Lung (tissue), 12 donors: ENCODE results near the gene DUSP22. TPM values are rescaled to one million over a fixed set of nuclear protein-coding genes. Genes with fewer than 3 reads are reported as not detected.

ENCODE experiments used
- ATAC-seq: fragments of 200-7000 bp; cut with Tn5 transposase; one replicate; pipeline ENCODE4 v1.9.1; 2020; ENCODE audit warnings: moderate number of reproducible peaks; ENCODE audit not compliant: insufficient read depth, low FRiP score
- DNase-seq, 3 donors: peaks; one replicate each; pipeline ENCODE4 v3.0.0-alpha.2; 2013 to 2017
- H3K27ac ChIP-seq, 2 donors: one replicate each; pipeline ENCODE4 v1.5.1; 2013; ENCODE audit warnings: mild to moderate bottlenecking in 2 of 2, moderate library complexity in 2 of 2, control low read depth in 1 of 2, inconsistent platforms in 1 of 2, low read depth in 1 of 2, low read length in 1 of 2
- H3K27me3 ChIP-seq, 3 donors: one replicate each; pipeline ENCODE4 v1.5.1; 2013; ENCODE audit warnings: low read length in 2 of 3; ENCODE audit not compliant: control insufficient read depth in 3 of 3, insufficient read depth in 3 of 3
- H3K36me3 ChIP-seq, 4 donors: one replicate each; pipeline ENCODE4 v1.5.1; 2013; ENCODE audit warnings: low read length in 4 of 4, mild to moderate bottlenecking in 1 of 4, moderate library complexity in 1 of 4; ENCODE audit not compliant: control insufficient read depth in 4 of 4, insufficient read depth in 4 of 4
- H3K4me1 ChIP-seq, 5 donors: one replicate each; pipeline ENCODE4 v1.5.1; 2013; ENCODE audit warnings: low read length in 5 of 5, mild to moderate bottlenecking in 2 of 5, moderate library complexity in 1 of 5; ENCODE audit not compliant: control insufficient read depth in 5 of 5, insufficient read depth in 5 of 5
- H3K4me3 ChIP-seq: one replicate; pipeline ENCODE4 v1.5.1; 2013; ENCODE audit warnings: mild to moderate bottlenecking, control low read depth, moderate library complexity
- H3K9ac ChIP-seq, 2 donors: one replicate each; pipeline ENCODE4 v1.5.1; 2013; ENCODE audit warnings: low read length in 2 of 2, control low read depth in 1 of 2; ENCODE audit not compliant: insufficient read depth in 1 of 2
- H3K9me3 ChIP-seq, 4 donors: one replicate each; pipeline ENCODE4 v1.5.1; 2013; ENCODE audit warnings: low read length in 3 of 4, mild to moderate bottlenecking in 1 of 4, moderate library complexity in 1 of 4; ENCODE audit not compliant: control insufficient read depth in 4 of 4, insufficient read depth in 3 of 4
- WGBS, 2 donors: extraction: QIAGEN DNeasy Blood & Tissue Kit; methylation state at CpG; one replicate each; pipeline ENCODE4 v1.1.7; 2013; 5-methylcytosine and 5-hydroxymethylcytosine counted together
- polyA plus RNA-seq, 2 donors: library from polyadenylated mRNA; stranded (reverse); fragments of 200-250 nt; gene quantifications; one replicate each; pipeline ENCODE4 v1.2.1, GENCODE V29; 2013
- total RNA-seq, 2 donors: library from RNA; depleted of rRNA in 1 of 2; stranded (reverse); fragments of >200 nt in 1 of 2; gene quantifications; one replicate each; pipeline ENCODE4 v1.2.1, GENCODE V29; 2014 to 2021
- TF ChIP-seq, protein P1 (sequence below): IDR thresholded peaks from 2 replicates; pipeline ENCODE4 v1.5.1; 2012; ENCODE audit warnings: mild to moderate bottlenecking; ENCODE audit errors: control extremely low read depth, extremely low read depth
- donor health status: control.
- donor health status: control.
- donor health status: Bipolar disorder and iron deficiency.
- donor health status: healthy.
- donor health status: DM: yes; HTN: yes; CAD: no.

Gene DUSP22
- total and polyA plus RNA-seq, 4 donors = 38.9 to 51.1 (median 43.8) TPM

DNA sequence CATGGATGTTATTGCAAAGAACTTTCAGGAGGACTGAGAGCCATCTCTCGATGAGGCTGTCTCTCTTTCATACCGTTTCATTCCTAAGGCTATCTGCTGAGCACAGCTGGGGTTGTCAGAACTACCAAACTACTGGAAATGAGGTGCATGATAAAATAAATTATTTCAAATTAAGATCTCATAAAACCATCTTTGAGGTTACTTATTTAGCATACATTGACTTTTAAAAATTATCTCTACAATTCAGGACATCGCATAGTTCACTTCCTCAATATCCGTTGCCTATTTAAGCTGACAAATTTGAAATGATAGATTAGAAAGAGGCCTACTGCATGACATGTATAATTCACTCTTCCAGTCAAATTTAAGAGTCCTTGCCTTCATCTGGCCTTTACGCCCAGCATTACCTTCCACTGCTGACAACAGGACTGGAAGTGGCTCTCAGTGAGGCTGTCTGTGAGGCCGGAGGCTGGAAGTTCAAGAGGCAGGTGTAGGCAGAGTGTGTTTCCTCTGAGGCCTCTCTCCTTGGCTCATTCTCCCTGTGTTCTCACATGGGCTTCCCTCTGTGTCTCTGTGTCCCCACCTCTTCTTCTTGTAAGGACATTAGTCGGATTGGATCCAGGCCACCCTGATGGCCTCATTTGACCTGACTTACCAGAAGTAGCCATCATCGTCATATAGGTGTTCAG is 12.8 kb upstream of the DUSP22 start:
- H3K9ac ChIP-seq = no peak overlapping the region
- no peaks in the 10 kb centered on the region for H3K36me3 ChIP-seq
- 71 to 78% methylated on average over 8 of the region's 8 CpGs for WGBS, 2 donors
- no peak overlapping the region for H3K4me3 ChIP-seq
- no peaks in the 10 kb centered on the region for H3K4me1 ChIP-seq
- H3K27ac ChIP-seq = no peak overlapping the region
- no peaks in the 10 kb centered on the region for H3K27me3 ChIP-seq
- ATAC-seq = no peak
- no peak for DNase-seq
- TF ChIP-seq, protein P1, sequence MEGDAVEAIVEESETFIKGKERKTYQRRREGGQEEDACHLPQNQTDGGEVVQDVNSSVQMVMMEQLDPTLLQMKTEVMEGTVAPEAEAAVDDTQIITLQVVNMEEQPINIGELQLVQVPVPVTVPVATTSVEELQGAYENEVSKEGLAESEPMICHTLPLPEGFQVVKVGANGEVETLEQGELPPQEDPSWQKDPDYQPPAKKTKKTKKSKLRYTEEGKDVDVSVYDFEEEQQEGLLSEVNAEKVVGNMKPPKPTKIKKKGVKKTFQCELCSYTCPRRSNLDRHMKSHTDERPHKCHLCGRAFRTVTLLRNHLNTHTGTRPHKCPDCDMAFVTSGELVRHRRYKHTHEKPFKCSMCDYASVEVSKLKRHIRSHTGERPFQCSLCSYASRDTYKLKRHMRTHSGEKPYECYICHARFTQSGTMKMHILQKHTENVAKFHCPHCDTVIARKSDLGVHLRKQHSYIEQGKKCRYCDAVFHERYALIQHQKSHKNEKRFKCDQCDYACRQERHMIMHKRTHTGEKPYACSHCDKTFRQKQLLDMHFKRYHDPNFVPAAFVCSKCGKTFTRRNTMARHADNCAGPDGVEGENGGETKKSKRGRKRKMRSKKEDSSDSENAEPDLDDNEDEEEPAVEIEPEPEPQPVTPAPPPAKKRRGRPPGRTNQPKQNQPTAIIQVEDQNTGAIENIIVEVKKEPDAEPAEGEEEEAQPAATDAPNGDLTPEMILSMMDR = no peak
- H3K9me3 ChIP-seq = peaks cover 0 to 7% (median 0%) of the 10 kb centered on the region in 4 donors

DNA sequence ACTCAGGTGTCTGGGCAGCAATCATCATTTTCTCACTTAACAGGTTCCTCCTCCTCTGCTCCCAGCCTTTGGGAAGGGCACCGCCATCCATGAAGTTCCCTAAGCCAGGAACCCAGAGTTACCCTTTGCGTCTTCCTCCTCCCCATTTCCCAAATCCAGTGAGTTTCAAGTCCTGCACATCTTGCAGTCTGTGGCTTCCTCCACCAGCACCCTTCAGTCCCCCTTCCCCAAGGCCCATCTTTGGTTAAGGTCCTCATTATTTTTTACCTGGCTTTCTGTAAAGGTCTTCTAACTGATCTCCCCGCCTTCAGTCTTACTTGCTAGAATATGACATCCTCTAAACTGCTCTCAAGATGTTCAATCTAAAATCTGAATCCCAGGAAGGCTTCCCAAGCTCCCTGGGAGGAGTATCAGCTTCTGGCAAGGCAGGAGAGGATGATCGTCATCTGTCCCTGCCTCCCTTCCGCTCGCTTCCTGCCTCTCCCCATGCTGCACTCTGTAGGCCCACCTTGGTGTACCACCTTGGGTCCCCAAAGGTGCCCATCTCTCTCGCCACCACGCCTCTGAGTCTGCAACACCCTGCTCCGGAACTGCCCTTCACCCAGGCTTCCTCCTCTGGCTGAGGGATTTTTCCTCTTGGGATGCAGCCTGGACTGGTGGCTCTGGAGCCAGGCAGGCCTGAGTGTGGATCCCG is 11.4 kb upstream of the DUSP22 start:
- 92 to 94% methylated on average over 10 of the region's 10 CpGs for WGBS, 2 donors
- H3K9me3 ChIP-seq = peaks cover 0 to 7% (median 0%) of the 10 kb centered on the region in 4 donors

DNA sequence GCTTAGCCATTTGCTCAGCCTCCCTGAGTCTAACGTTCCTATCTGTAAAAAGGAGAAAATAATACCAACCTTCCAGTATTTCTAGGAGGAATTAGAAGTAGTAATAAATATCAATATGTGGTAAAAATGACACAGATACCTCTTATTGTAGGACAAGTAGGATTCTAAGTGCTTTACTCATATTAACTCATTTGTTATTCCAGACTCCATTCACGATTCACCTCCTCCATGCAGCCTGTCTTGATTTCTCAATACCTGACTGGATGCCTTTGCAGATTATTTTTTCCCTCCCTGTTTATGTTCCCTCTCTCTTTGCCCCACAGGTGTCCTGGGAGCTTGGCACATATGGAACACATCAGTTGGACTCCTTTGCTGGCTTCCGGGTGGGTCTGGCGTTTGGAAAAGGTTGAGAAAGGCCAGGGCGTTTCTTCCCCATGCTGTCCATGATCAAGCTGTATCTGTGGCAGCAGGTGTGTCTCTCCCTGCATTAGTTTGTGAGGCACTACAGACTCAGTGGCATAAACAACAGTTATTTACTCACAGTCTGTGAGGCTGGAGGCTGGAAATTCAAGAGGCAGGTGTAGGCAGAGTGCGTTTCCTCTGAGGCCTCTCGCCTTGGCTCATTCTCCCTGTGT is 10.7 kb upstream of the DUSP22 start:
- ATAC-seq = no peak
- no peak overlapping the region for H3K27ac ChIP-seq
- no peaks in the 10 kb centered on the region for H3K4me1 ChIP-seq
- DNase-seq = no peak
- no peak overlapping the region for H3K9ac ChIP-seq
- TF ChIP-seq, protein P1 = no peak
- H3K36me3 ChIP-seq = no peaks in the 10 kb centered on the region
- WGBS, 2 donors = 91 to 95% methylated on average over 7 of the region's 7 CpGs
- H3K27me3 ChIP-seq = no peaks in the 10 kb centered on the region
- no peak overlapping the region for H3K4me3 ChIP-seq
- peaks cover 0 to 7% (median 0%) of the 10 kb centered on the region in 4 donors for H3K9me3 ChIP-seq

More for the DNA sequence above, 11.4 kb upstream of the DUSP22 start:
- TF ChIP-seq, protein P1 = no peak
- no peak overlapping the region for H3K27ac ChIP-seq
- no peaks in the 10 kb centered on the region for H3K27me3 ChIP-seq
- no peak for ATAC-seq
- H3K4me3 ChIP-seq = no peak overlapping the region
- H3K4me1 ChIP-seq = no peaks in the 10 kb centered on the region
- no peak for DNase-seq
- H3K9ac ChIP-seq = no peak overlapping the region
- no peaks in the 10 kb centered on the region for H3K36me3 ChIP-seq
